Stimulated activated CD4-positive, alpha-beta T cell treated with anti-CD3 and anti-CD28 coated beads, Interleukin-2, amount 100 ng/mL, for 24 hours (primary cell): ENCODE results near the gene NEDD9.

Experiments
- DNase-seq, 2 donors: peaks; one replicate each; pipeline ENCODE4 v3.0.0-alpha.2; 2020

NEDD9 gene, protein sequence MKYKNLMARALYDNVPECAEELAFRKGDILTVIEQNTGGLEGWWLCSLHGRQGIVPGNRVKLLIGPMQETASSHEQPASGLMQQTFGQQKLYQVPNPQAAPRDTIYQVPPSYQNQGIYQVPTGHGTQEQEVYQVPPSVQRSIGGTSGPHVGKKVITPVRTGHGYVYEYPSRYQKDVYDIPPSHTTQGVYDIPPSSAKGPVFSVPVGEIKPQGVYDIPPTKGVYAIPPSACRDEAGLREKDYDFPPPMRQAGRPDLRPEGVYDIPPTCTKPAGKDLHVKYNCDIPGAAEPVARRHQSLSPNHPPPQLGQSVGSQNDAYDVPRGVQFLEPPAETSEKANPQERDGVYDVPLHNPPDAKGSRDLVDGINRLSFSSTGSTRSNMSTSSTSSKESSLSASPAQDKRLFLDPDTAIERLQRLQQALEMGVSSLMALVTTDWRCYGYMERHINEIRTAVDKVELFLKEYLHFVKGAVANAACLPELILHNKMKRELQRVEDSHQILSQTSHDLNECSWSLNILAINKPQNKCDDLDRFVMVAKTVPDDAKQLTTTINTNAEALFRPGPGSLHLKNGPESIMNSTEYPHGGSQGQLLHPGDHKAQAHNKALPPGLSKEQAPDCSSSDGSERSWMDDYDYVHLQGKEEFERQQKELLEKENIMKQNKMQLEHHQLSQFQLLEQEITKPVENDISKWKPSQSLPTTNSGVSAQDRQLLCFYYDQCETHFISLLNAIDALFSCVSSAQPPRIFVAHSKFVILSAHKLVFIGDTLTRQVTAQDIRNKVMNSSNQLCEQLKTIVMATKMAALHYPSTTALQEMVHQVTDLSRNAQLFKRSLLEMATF

DNA sequence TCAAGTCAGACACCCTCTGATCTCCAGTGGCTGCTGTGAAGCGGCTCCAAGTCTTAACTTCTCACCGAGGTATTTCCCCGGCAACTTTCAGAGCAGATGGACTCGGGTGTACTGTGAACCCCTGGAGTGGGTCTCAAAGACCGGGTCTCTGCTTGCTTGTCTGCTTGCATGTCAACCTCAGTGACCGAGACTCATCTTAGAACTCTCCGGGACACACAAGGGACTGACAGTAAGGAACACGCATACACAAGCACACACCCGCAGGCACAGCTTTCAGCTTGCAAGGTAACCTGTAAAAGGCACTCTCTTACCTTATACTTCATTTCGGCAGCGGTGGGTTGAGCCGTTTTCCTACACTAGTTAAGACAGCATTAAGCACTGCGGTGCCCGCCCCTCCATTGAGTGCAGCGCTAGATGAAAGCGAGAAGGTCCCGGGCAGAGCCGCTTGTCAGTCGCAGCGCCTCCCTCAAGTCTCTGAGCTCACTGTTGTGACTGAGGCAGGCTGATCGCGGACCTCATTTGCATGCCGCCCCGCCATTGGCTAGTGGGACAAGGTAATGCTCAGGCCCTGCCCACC lies at the start of gene NEDD9:
NEDD9 (minus strand) TSS at position 476 of the 577 bp plus-strand sequence; CDS start at position 323, 153 bp downstream.
- peak; percentile 93 to 94 for DNase-seq

DNA sequence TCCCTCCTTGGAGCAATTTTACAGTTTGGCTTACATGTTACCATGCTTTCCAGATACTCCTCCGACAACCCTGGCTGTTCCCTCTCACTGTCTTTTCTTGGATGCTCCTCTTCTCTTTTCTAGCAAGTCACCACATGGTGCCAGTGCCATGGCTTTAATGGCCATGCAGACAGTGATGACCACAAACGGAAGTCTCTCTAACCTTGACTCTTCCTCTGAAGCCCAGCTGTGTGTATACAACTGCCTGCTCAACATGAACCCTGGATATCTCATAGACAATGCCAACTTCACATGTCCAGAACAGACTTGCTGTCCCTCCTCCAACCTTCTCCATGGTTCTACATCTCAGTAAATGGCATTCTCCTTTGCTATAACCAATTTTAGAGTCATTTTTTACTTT lies 49.8 kb upstream of the NEDD9 start:
- no peak for DNase-seq

DNA sequence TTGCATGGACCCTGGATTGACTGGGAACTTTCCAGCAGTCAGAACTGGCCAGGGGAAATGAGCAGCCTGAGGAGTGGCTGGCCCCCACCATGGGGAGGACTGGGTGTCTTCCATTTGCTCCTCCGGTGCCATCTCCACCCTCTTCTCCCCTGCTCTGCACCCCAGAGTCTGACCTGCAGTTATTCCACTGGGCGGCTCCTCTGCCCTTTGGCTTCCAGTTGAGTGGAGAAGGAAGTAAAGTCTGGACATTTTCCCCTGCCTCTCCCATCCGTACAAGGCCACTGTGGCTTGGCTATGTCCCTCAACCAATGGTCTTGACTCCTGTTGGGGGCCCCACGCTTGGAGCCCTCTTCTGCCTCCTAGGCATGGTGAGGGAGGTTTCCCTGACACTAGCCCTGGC lies 47.9 kb upstream of the NEDD9 start:
- no peak for DNase-seq

DNA sequence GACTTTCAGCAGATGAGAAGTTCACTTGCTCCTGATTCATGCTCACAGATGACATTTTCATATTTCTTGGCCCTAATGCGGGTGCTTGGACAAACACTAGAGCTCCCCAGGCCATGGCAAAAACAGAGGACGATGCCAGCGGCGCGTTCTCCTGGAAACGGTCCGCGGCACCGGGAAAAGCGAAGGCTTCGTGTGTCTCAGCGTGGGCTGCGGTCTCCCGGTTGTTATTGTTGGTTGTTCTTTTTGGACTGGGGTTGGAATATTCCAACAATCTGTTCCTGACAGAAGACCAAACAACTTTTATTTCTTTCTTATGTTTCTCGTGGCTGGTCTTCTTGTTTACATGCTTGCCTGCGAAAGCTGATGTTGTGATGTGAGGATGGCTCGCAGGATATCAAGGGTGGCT lies 46.8 kb upstream of the NEDD9 start:
- DNase-seq: no peak

DNA sequence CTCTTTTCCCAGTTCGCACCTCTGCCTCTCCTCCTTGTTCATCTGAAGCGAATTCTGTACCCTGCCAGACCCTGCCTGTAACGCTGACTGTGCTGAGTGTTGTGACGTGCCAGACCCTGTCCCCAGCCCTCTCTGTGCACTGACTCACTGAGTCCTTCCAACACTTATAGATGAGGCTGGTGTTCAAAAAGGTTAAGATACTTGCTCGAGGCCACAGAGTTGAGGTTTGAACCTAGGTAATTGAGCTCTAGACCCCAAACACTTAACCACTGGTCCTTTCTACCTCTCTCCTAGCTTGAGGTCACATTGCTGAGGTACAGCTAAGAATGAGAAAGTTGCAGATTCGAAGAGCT lies 45.7 kb upstream of the NEDD9 start:
- peak; percentile 26 to 44 for DNase-seq

DNA sequence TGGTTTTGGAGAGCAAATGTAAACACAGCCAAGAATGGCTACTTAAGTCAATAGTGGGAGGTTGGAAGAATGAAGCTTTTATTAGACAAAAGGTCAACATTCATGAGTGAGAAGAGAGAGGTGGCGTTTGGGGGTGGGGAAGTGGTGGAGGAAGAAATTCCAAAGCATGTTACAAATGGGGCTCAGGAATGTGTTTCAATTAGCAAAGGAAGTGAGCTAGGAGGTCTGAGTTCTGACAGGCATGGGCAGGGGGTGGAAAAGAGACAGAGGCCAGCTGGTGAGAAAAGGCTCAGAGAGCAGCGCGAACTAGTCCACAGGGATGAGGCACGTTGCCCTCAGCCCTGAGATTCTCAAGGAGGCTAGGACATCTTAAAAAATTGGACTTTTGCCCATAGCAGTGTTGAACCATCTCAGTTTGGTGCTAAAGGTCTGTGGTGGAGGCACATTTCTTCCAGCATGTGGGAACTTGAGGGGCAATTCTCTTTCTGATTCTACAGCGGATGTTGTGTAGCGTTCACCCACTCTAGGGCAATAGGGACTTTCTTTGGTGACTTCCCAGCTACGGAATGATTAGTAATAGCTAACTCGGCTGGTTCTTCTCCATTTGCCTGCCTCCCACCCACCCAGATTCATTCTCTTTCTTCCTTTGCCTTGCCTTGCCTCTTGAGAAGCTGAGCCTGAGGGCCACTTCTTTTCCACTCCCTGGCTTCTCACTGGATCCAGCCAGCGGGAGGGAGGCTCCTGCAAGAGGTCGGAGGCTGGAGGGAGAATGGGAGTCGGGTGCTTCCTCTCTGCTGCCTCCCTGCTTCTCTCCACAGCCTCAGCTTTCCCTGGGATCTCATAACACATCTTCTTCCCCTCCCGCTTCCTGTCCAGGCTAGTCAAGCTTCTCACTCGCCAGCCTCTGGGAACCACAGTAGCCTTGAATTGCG lies 45.1 kb upstream of the NEDD9 start:
- DNase-seq: peak; percentile 22 to 44

DNA sequence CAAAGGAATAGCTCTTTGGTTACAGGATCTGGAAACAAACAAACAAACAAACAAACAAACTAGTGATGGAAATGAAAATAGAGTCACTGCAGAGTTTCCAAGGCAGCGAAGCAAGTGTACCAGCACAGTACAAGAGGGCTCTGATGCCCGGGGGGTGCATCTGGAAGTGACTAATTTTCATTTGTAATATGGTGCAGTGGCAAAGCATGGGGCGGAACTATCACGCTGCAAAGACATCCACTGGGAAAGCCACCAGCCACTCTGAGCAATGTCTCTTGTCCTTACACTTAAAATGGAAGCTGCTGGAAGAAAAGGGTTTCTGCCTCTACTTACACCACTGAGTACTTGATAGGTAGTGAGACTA lies 44.4 kb upstream of the NEDD9 start:
- no peak for DNase-seq

DNA sequence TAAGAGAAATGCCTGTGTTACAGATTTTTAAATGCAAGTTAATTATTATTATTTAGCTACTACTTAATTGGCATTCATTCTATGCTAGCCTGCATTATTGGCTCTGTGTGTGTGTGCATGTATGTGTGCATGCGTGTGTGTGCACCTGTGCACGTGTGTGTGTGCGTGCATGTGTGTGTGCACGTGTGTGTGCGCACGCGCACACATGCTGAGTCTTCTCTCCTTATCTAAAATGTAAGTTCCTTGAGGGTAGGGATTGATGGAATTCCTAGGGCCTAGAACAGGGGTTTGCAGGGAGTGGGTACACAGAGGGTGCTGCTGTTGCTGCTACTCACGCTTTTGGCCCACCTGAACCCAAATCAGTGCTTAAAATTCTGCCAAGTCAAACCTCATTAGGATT lies 43.8 kb upstream of the NEDD9 start:
- no peak for DNase-seq

DNA sequence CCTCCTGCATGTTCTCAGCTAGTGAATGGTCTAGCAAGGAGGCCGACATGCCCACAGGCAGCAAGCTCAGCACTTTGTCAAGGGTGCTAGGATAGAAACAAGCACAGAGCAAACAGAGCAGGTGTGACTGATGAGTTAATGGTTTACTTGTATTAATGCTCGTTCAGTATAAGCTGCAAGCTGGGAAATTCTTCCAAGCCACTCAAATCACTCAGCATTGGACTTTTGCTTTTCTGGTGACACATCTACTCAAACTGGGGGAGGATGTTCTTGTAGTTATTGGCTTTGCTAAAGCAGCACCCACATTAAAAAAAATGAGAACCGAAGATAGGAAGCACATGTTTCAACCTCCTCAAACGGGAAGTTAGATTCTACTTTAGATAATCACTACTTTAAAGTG lies 43.1 kb upstream of the NEDD9 start:
- peak in 1 of 2 donors; percentile 33 for DNase-seq

DNA sequence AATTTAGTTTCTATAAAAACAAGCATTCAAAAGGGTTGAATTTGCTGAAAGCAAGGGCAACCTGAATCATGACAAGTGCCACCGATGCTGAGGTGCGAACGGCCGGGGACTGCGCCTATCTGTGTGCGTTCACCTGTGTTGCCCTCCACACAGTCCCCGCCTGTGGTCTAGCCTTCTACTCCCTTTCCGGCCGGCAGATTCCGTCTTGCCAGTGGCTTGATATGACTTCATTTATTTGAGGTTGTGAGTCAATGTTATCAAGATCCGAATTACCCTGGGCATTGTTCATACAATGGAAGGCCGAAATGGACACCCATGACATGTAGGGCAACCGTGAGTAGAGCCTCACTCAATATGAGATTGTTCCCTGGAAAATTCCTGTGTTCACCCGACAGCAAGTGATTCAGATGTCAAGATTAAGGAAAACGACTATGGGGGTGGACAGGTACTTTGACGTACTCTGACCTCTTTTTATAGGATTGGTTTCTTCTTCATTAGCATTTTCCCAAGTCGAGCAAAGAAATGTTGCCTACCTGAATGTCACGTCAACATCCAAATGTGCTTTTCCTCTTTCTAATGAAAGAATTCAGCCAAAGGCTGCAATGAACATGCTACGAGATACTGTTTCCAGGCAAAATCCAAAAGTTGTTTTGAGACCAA lies 41.1 kb upstream of the NEDD9 start:
- no peak for DNase-seq

DNA sequence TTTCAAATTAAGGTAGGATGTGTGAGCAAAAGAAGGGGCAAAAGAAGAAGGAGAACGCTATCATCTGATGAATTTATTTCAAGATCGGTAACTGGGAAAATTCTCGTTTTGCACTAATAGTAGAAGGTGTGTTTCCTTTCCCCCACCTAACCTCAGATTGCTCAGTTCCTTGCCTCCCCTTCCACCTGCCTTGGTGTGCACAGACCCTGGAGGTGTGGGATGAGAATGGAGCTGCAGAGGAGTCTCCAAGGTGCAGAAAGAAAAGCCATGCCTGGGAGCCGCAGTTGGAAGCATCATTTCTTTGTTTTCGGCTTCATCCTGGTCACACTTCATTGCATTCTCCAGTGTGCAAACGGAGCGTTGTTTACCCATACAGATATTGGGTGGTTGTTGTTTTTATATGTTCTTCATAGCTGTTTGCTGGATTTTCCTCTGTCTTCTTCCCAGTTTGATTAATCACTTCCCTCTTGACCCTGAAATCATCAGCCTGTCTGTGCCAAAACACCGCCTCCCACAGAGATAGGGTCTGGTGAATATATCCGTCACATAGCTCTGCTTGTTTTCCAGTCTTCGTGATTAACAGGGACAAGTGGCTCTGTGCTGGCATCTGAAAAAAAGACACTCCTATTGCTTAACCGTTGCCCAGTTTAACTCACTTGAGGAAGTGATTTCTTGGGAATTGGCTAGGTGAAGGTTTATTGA lies 40.2 kb upstream of the NEDD9 start:
- DNase-seq: no peak

DNA sequence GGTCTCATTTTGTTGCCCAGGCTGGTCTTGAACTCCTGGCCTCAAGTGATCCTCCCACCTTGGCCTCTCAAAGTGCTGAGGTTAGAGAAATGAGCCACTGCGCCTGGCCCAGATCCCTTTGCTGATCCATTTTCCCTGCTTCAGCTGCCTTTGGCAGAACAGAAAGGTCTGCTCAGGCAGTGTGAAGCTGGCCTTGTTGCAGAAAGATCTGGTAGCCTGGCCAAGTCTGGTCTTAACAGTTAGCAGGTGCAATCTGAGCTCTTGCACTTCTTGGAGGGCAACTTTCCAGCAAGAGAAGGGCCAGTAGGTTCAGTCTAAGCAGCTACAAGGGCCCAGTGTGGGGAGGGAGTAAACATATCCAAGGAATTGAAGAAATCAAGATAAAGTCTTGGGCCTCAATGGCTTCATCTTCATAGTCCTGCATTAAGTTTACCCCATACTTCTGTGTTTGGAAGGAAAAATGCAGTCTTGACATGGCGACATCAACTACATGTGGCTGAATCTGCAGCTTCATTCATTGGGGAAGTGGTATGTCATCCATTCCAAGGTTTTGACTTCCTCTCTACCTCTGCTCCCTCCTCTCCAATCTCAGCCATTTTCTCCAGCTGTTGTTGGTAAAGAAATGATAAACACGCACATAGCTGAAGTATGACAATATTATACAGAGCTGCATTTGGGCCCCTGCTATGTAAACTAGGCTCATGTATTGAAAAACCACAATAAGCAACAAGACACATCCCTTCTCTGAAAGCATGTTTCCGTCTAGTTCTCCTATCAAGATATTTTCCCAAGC lies 39.0 kb upstream of the NEDD9 start:
- DNase-seq: no peak

DNA sequence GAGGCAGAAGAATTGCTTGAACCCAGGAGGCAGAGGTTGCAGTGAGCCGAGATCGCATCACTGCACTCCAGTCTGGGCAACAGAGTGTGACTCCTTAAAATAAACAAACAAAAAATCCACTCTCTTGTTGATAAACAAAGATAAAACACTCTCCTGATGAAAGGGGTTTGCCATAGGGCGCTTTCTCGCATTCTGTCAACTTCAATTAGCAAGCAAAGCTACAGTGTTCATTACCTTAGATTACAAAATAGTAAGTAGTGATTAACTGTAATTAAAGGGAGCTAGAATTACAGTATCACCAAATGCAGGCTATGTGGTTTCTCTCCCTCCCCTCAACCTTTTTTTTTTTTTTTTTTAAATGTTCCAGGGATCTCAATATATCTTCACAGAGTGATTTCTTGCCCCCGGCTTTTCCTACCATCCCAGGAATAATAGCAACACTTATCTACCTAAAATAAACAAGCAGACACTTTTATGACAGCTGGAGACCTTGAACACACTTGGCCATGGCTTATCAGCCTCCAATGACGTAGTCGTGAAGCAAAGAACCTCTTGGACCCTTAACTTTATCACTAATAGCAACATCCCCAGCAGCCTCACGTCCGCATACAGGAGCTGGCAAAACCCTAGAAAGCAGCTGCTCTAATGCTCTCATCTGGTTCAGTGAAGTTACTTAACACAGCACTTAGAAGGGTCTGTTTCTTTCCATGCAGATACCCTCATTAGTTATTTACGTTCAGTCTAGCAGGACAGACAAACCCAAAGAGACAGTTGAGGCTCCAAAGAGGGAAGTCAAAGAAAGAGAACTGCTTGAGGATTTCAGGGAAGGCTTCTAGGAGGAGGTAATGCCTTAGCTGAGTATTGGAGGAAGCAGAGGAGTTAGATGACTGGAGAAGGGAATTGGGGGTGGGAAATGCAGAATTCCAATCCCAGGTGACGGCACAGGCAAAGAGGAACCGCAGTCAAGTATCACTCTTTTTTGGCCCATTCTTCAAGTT lies 37.9 kb upstream of the NEDD9 start:
- DNase-seq: no peak

DNA sequence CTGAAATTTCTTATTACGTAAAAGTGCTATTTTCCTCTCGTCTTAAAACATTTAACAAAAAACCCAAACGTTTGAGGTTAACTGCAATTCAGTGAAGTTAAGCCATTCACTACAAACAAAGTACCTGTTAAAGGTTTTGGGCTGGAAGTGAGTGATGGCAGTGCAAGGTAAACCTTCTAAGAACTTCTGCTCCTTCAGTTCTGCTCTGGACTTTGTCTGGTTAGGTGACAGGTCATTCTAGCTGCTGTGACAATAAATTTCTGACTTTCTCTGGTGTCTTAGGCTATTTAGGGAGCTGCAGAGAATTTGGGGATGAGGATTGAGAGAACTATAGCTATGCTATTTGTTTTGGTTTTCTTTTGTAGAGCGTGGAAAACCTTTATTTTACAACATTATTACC lies 36.5 kb upstream of the NEDD9 start:
- DNase-seq: no peak

DNA sequence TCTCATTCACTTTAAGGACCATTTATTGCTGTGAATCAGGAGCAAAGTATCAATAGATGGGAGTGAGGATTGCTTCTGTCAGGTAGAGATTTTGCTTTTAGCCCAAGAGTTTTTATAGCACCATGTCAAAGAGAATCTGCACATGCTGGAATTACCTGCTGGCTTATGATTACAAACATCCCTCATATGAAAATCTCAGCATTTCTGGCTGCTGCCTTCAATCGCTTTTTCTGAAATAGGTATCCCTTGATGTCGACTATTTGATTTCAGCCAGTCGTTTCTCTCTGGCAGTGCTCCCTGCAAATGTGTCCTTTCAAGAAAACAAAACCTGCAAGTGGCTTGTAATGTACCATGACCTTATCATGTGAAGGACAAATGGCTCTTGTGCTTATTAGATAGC lies 34.5 kb upstream of the NEDD9 start:
- no peak for DNase-seq

DNA sequence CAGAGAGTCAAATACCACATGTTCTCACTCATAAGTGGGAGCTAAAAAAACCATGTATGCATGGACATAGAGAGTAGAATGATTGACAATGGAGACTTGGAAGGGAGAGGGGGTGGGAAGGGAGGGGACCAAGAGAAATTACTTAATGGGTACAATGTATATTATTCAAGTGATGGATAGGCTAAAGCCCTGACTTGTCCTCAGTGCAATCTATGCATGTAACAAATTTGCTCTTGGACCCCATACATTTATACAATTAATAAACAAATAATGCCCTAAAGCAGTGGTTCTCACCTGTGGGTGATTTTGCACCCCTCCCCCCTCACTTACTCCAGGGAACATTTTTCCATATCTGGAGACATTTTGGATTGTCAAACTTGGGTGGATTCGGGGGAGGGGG lies 33.5 kb upstream of the NEDD9 start:
- DNase-seq: no peak

DNA sequence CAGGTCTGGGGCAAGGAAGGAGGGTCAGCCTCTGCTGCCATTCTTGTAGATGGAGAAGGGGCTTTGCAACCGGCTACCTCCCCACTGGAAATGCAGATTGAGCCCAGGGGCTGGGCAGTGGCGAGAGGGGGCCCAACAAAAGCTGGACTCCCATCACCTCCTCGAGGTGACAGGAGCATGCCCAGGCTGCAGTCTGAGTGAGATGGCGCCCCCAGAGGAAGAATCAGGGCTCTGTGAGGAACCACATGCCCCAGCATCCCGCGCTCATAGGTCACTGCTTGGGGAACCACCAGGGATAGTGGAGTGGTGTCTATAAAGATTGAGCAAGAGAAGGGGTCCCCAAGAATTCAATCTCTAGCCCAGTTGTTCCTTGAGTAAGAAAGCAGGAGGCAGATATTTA lies 31.6 kb upstream of the NEDD9 start:
- DNase-seq: no peak

DNA sequence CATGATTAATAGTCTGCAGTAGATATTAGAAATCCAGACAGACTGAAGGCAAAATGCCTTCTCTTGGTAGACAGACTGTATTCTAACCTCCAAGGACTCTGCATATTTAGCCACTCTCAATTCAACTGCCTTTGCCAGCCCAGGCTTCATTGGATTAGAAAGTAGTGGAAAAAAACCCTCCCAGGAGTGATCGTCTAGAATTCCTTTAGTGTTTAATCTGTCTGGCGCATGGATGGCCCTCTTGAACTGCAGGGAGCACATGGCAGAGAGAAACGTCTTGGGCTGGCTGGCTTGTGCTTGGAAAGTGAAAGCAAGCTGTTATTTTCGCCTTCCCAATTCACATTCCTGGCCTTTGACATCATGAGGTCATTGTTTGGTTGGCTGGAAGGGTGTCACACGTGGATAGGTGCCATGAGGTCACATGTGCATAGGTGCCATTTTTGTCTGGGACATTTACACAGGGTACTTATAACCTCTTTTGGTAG lies 30.9 kb upstream of the NEDD9 start:
- DNase-seq: no peak

DNA sequence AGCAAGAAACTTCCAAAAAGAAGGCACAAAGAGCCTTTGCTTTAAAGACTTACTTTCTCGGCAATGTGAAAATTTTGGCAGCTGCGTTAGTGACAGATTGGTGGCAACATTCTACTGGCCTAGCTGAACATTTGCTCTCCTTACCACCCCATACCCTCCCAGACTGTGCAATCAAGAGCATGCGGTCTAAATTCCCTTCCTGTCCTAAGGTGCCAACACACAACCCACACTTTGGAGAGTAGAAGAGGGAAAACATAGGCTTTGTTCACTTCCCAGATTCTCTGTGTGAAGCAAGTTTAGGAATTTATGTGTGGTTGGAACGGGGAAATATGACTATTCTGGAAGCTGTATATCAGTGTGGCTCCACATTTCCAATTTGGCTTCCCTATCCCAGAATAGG lies 29.8 kb upstream of the NEDD9 start:
- no peak for DNase-seq
